ENCODE data around the gene NUP35.

Gene NUP35

GRCh38 chr2:183204397-183204796 is 80.2 kb downstream of the NUP35 start:
- no peak for FAIRE-seq
- DNase-seq (ENCODE audit: insufficient read length, low spot score), result no peak

GRCh38 chr2:183207110-183207509 is 82.9 kb downstream of the NUP35 start:
- FAIRE-seq (no peak), DNase-seq (ENCODE audit: insufficient read length, low spot score) (peak; percentile 15)

- DNase-seq (ENCODE audit: insufficient read length, low spot score) (no peak), FAIRE-seq (no peak)
Observed at GRCh38 chr2:183209395-183210028, 85.3 kb downstream of the NUP35 start.
